Breast epithelium (tissue), 4 donors: ENCODE results near the gene ATP2B2. TPM values are rescaled to one million over a fixed set of nuclear protein-coding genes. Genes with fewer than 3 reads are reported as not detected.

Experiments
- DNase-seq, 2 donors: peaks; one replicate each; pipeline ENCODE4 v3.0.0-alpha.2; 2019; ENCODE audit warnings: low spot score in 2 of 2
- H3K27ac ChIP-seq, 2 donors: fragments of 200-600 bp; sonication (generic) in 1 of 2; one replicate each; pipeline ENCODE4 v1.5.1; 2016 to 2019; ENCODE audit warnings: mild to moderate bottlenecking in 1 of 2
- H3K27me3 ChIP-seq, 2 donors: fragments of 200-600 bp; sonication (generic) in 1 of 2; one replicate each; pipeline versions ENCODE4 v1.5.1 to v1.6.0; 2017 to 2019; ENCODE audit warnings: control low read depth in 1 of 2, mild to moderate bottlenecking in 1 of 2
- H3K36me3 ChIP-seq: fragments of 200-600 bp; one replicate; pipeline ENCODE4 v1.5.1; 2019
- H3K4me1 ChIP-seq, 2 donors: fragments of 200-600 bp; sonication (generic); one replicate each; pipeline ENCODE4 v1.5.1; 2016 to 2019; ENCODE audit warnings: control low read depth in 1 of 2
- H3K4me3 ChIP-seq, 3 donors: fragments of 200-600 bp; sonication (generic); 1 replicate in 2 of 3; 2 replicates in 1 of 3; pipeline ENCODE4 v1.5.1; 2016 to 2019; ENCODE audit warnings: mild to moderate bottlenecking in 3 of 3, moderate library complexity in 2 of 3
- H3K9me3 ChIP-seq, 2 donors: fragments of 200-600 bp; sonication (generic) in 1 of 2; one replicate each; pipeline ENCODE4 v1.5.1; 2016 to 2019; ENCODE audit warnings: control low read depth in 1 of 2
- CTCF ChIP-seq, 3 donors: fragments of 450-650 bp; IDR thresholded peaks; one replicate each; pipeline ENCODE4 v1.5.1; 2016 to 2017; ENCODE audit warnings: antibody characterized with exemption in 3 of 3, mild to moderate bottlenecking in 3 of 3, moderate library complexity in 3 of 3
- POLR2A ChIP-seq: fragments of 450-650 bp; IDR thresholded peaks from one replicate; pipeline ENCODE4 v1.6.1; 2016; ENCODE audit warnings: antibody characterized with exemption, mild to moderate bottlenecking, moderate library complexity
- POLR2AphosphoS5 ChIP-seq, 3 donors: sonication (generic); formaldehyde crosslinking; IDR thresholded peaks; one replicate each; pipeline ENCODE4 v1.6.1; 2017; ENCODE audit warnings: antibody characterized with exemption in 3 of 3
- intact Hi-C: fragments of 100-400 bp; cut with DNase I; formaldehyde crosslinking; loops from one replicate; pipeline ENCODE4 v1.15.1; 2023; ENCODE audit warnings: low total_unique reads
- total RNA-seq, 3 donors: library from RNA; depleted of rRNA; stranded (reverse); fragments of >200 nt; gene quantifications; one replicate each; pipeline ENCODE4 v1.1.0, GENCODE V29; 2016

ATP2B2 gene
- total RNA-seq, 3 donors from 2014 or later: under 0.01 to 0.15 TPM; not detected in 1

DNA sequence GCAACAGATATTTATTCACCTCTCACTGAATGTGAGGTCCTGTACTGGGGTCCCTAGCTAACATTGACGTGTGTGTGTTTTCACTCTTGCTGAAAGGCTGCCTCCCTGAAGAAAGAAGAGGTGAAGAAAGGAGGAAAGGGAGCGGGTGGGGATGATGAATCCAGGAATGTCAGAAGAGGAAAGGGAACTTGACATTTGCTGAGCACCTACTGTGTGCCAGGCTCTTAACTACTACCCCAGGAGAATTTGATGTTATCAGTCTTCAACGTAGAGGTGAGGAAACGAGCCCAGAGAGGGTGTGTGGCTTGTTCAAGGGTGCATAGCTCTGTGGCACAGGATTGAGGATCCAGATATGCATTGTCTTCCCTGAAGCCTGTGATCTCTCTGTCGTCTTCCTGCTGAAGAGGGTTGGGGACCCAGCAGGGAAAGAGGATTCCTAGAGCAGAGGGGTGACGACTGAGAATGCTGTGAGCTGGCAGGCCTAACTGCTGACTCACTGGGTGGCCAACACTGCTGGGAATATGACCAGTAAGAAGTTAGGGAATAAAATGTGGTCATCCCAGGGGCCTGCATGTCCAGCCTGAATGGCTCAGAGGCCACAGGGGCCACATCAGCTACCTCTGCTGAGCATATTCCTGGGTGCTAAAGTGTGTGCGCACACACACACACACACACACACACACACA, 6.6 kb upstream of the ATP2B2 start:
- TF ChIP-seq CTCF (IDR thresholded peaks at IDR 0.05): no peak
- TF ChIP-seq POLR2AphosphoS5 (IDR thresholded peaks at IDR 0.05): no peak
- TF ChIP-seq POLR2A: no peak
- no peaks in the 10 kb centered on the region for H3K27me3 ChIP-seq
- H3K9me3 ChIP-seq: no peaks in the 10 kb centered on the region
- no peaks in the 10 kb centered on the region for H3K36me3 ChIP-seq
- DNase-seq: no peak
- no peak overlapping the region for H3K27ac ChIP-seq
- no peaks in the 10 kb centered on the region for H3K4me1 ChIP-seq
- intact Hi-C loops: no loop called here
- H3K4me3 ChIP-seq: no peak overlapping the region

- intact Hi-C loops: no loop called here
- no peak overlapping the region for H3K4me3 ChIP-seq
- no peak for DNase-seq
- no peaks in the 10 kb centered on the region for H3K36me3 ChIP-seq
- H3K9me3 ChIP-seq: no peaks in the 10 kb centered on the region
- no peak overlapping the region for H3K27ac ChIP-seq
- TF ChIP-seq POLR2AphosphoS5 (IDR thresholded peaks at IDR 0.05): no peak
- no peak for TF ChIP-seq POLR2A
- TF ChIP-seq CTCF (IDR thresholded peaks at IDR 0.05): no peak
- H3K27me3 ChIP-seq: peaks cover 0 to 8% of the 10 kb centered on the region in 2 donors
- no peaks in the 10 kb centered on the region for H3K4me1 ChIP-seq
Measured at GRCh38 chr3:10510743-10511432, 5.5 kb upstream of the ATP2B2 start.

GRCh38 chr3:10510086-10510742, 4.8 kb upstream of the ATP2B2 start:
- intact Hi-C loops: no loop called here
- H3K9me3 ChIP-seq: no peaks in the 10 kb centered on the region
- no peak overlapping the region for H3K27ac ChIP-seq
- TF ChIP-seq CTCF (IDR thresholded peaks at IDR 0.05): no peak
- no peak for TF ChIP-seq POLR2AphosphoS5 (IDR thresholded peaks at IDR 0.05)
- no peak for TF ChIP-seq POLR2A
- no peaks in the 10 kb centered on the region for H3K36me3 ChIP-seq
- peaks cover 0 to 15% of the 10 kb centered on the region in 2 donors for H3K27me3 ChIP-seq
- no peak overlapping the region for H3K4me3 ChIP-seq
- DNase-seq: no peak
- peaks cover 0 to under 1% of the 10 kb centered on the region in 2 donors for H3K4me1 ChIP-seq

- TF ChIP-seq POLR2A (no peak), POLR2AphosphoS5 (IDR thresholded peaks at IDR 0.05) (no peak), CTCF (IDR thresholded peaks at IDR 0.05) (no peak)
- Histone ChIP-seq H3K36me3 (no peaks in the 10 kb centered on the region), H3K9me3 (no peaks in the 10 kb centered on the region), H3K27me3 (peaks cover 0 to 24% of the 10 kb centered on the region in 2 donors), H3K27ac (no peak overlapping the region), H3K4me3 (no peak overlapping the region), H3K4me1 (peaks cover 0 to 4% of the 10 kb centered on the region in 2 donors)
- no peak for DNase-seq
- intact Hi-C loops: no loop called here
Measured at GRCh38 chr3:10509325-10509724, 3.9 kb upstream of the ATP2B2 start.
